PC-3 (cell line): ENCODE measurements around the gene HAND1.

Experiments
- CTCF ChIP-seq: fragments of 300-600 bp; sonication (generic); conservative IDR thresholded peaks from 2 replicates; pipeline ENCODE4 v1.5.1; 2017; ENCODE audit warnings: antibody characterized with exemption, low read depth, mild to moderate bottlenecking, low read length
- EZH2 ChIP-seq: fragments of 300-600 bp; sonication (generic); IDR thresholded peaks from one replicate; pipeline ENCODE4 v1.6.1; 2017; ENCODE audit warnings: antibody characterized with exemption, mild to moderate bottlenecking, low read length; ENCODE audit not compliant: unreplicated experiment

DNA sequence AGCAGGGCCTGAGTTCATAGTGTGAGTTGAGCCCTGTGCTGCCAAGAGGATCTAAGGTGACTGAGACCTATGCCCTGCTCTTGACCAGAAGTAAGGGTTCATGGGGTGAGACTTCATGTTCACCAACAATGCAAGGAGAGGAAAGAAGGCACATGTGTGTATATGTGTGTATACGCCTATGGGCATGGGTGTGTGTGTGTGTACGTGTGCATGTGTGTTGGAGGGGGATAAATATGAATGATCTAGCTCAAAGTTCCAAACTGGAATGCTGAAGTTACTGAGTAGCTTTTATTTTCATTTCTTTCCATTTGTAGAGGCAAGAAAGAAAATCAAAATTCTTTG is 25.6 kb upstream of the HAND1 start:
- TF ChIP-seq CTCF (no peak), EZH2 (no peak)
